Measurements from ENCODE around the gene ADM.

ADM gene

DNA sequence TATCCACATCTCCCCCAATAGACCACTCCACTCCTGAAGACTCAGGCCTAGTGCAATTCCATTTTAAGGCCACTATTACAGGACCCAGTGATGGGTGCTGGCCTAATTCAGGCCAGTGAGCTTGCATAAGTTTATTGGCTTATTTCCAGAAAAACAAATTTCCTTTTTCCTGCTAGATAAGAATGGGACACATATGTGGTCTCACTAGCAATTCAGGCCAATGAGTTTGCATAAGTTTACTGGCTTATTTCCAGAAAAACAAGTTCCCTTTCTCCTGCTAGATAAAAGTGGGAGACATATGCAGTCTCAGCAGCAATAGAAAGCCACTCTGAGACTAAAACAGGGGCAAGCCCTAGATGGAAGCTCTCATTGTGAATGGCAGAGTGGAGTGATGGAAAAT, 22.4 kb downstream of the ADM start:
- Histone ChIP-seq H3K36me3 (ENCODE audit: insufficient read depth) (no peaks in the 10 kb centered on the region), H4K20me1 (ENCODE audit: insufficient read depth) (no peaks in the 10 kb centered on the region), H3K9ac (no peak overlapping the region), H3K79me2 (ENCODE audit: insufficient read depth, low read depth) (no peaks in the 10 kb centered on the region), H3K4me1 (ENCODE audit: low read depth, poor library complexity, severe bottlenecking) (peaks cover 12% of the 10 kb centered on the region), H2AFZ (ENCODE audit: low read depth) (no peak overlapping the region), H3K4me2 (no peak overlapping the region), H3K27ac (no peak overlapping the region), H3K4me3 (IDR thresholded peaks at IDR 0.05; ENCODE audit: insufficient read depth, low read depth, low read length) (no peak overlapping the region), H3K27me3 (ENCODE audit: insufficient read depth, low read depth) (no peaks in the 10 kb centered on the region)
- TF ChIP-seq, protein P1, sequence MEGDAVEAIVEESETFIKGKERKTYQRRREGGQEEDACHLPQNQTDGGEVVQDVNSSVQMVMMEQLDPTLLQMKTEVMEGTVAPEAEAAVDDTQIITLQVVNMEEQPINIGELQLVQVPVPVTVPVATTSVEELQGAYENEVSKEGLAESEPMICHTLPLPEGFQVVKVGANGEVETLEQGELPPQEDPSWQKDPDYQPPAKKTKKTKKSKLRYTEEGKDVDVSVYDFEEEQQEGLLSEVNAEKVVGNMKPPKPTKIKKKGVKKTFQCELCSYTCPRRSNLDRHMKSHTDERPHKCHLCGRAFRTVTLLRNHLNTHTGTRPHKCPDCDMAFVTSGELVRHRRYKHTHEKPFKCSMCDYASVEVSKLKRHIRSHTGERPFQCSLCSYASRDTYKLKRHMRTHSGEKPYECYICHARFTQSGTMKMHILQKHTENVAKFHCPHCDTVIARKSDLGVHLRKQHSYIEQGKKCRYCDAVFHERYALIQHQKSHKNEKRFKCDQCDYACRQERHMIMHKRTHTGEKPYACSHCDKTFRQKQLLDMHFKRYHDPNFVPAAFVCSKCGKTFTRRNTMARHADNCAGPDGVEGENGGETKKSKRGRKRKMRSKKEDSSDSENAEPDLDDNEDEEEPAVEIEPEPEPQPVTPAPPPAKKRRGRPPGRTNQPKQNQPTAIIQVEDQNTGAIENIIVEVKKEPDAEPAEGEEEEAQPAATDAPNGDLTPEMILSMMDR (conservative IDR thresholded peaks at IDR 0.05; ENCODE audit: low read depth, low read length): no peak

DNA sequence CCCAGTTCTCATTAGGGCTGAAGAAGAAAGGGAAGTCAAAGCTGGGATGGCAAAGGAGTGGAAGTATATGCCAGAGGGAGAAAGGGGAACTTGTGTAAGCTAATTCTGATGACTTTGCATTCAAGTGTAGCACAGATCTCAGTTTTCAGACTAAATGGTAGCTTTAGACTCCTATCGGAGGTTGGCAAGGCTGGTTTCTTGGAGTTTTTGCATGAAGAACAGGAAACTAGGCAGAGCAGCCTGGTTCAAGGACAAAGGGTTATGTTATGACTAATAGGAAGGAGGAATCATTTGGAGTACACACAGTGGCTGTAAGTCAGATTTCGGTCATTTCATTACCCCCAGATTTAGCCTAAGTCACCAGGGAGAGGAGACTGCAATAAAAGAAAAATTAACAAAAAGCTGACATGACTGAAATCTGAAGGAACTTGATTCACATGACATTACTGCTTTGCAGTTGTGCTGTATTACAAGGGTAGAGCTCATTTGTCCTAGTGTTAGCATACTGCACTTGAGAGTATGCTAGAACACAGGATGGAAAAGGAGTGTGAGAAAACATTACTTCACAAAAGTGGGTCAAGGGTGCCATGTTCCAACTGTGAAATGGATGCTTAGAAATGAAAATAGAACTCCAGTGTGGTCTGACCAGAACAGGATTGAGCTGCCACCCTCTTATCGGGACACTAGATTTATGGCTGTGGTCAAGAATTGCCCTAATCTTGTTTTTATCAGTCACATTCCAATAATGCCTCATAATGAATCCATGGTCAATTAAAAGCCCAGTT, 23.6 kb downstream of the ADM start:
- Histone ChIP-seq H2AFZ (ENCODE audit: low read depth) (no peak overlapping the region), H3K9ac (no peak overlapping the region)

DNA sequence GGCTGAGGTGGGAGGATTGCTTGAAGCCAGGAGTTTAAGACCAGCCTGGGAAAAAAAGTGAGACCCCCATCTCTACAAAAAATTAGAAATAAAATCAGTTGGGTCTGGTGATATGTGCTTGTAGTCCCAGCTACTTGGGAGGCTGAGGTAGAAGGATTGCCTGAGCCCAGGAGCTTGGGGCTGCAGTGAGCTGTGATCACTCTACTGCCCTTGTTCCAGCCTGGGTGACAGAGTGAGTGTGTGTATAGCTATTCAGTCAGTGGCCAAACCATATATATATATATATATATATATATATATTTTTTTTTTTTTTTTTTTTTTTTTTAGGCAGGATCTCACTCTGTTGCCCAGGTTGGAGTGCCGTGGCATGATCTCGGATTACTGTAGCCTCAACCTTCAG, 24.5 kb downstream of the ADM start:
- no peaks in the 10 kb centered on the region for H3K36me3 ChIP-seq (ENCODE audit: insufficient read depth)
- H3K27me3 ChIP-seq (ENCODE audit: insufficient read depth, low read depth): no peaks in the 10 kb centered on the region
- no peak overlapping the region for H3K27ac ChIP-seq
- no peaks in the 10 kb centered on the region for H3K79me2 ChIP-seq (ENCODE audit: insufficient read depth, low read depth)
- no peaks in the 10 kb centered on the region for H4K20me1 ChIP-seq (ENCODE audit: insufficient read depth)
- TF ChIP-seq, protein P1 (conservative IDR thresholded peaks at IDR 0.05; ENCODE audit: low read depth, low read length): no peak
- H3K4me1 ChIP-seq (ENCODE audit: low read depth, poor library complexity, severe bottlenecking): no peaks in the 10 kb centered on the region
- no peak overlapping the region for H3K9ac ChIP-seq
- H3K4me2 ChIP-seq: no peak overlapping the region
- H3K4me3 ChIP-seq (IDR thresholded peaks at IDR 0.05; ENCODE audit: insufficient read depth, low read depth, low read length): no peak overlapping the region
- no peak overlapping the region for H2AFZ ChIP-seq (ENCODE audit: low read depth)

More for the DNA sequence above, 23.6 kb downstream of the ADM start:
- Histone ChIP-seq H3K4me2 (no peak overlapping the region), H3K4me1 (ENCODE audit: low read depth, poor library complexity, severe bottlenecking) (no peaks in the 10 kb centered on the region), H3K27ac (no peak overlapping the region), H3K27me3 (ENCODE audit: insufficient read depth, low read depth) (no peaks in the 10 kb centered on the region), H3K36me3 (ENCODE audit: insufficient read depth) (no peaks in the 10 kb centered on the region), H3K4me3 (IDR thresholded peaks at IDR 0.05; ENCODE audit: insufficient read depth, low read depth, low read length) (no peak overlapping the region), H4K20me1 (ENCODE audit: insufficient read depth) (no peaks in the 10 kb centered on the region), H3K79me2 (ENCODE audit: insufficient read depth, low read depth) (no peaks in the 10 kb centered on the region)
- TF ChIP-seq, protein P1 (conservative IDR thresholded peaks at IDR 0.05; ENCODE audit: low read depth, low read length): no peak

DNA sequence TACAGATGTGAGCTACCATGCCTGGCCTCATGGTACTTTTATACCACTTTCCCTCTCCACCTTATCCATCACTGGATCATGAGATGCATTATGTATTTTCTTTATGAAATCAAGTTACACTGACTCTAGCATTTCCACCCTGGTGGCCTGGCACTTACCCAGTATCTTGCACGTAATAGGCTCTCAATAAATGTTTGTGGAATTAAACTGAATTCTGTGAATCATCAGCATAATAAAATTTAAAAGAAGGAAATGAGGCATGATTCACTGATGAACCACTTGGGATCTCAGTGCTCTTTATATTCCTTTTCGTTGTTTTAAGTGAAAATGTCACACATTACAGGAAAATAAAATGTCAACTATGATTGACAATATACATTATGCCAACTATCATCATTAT, 25.1 kb downstream of the ADM start:
- no peaks in the 10 kb centered on the region for H4K20me1 ChIP-seq (ENCODE audit: insufficient read depth)
- no peak overlapping the region for H3K4me2 ChIP-seq
- H3K9ac ChIP-seq: no peak overlapping the region
- no peaks in the 10 kb centered on the region for H3K79me2 ChIP-seq (ENCODE audit: insufficient read depth, low read depth)
- no peaks in the 10 kb centered on the region for H3K36me3 ChIP-seq (ENCODE audit: insufficient read depth)
- no peak overlapping the region for H2AFZ ChIP-seq (ENCODE audit: low read depth)
- H3K4me3 ChIP-seq (IDR thresholded peaks at IDR 0.05; ENCODE audit: insufficient read depth, low read depth, low read length): no peak overlapping the region
- no peaks in the 10 kb centered on the region for H3K4me1 ChIP-seq (ENCODE audit: low read depth, poor library complexity, severe bottlenecking)
- no peak overlapping the region for H3K27ac ChIP-seq
- TF ChIP-seq, protein P1 (conservative IDR thresholded peaks at IDR 0.05; ENCODE audit: low read depth, low read length): no peak
- no peaks in the 10 kb centered on the region for H3K27me3 ChIP-seq (ENCODE audit: insufficient read depth, low read depth)

Data from KMS-11 (cell line).